ENCODE measurements around the gene PHLDB2. TPM values are rescaled to one million over a fixed set of nuclear protein-coding genes. Genes with fewer than 3 reads are reported as not detected.

PHLDB2 gene
- total and polyA plus RNA-seq, 2 of the 8 experiments (the other 6 are each of a cell fraction or from before 2014, with no cell fraction given), result 5.8 to 22.6 TPM

DNA sequence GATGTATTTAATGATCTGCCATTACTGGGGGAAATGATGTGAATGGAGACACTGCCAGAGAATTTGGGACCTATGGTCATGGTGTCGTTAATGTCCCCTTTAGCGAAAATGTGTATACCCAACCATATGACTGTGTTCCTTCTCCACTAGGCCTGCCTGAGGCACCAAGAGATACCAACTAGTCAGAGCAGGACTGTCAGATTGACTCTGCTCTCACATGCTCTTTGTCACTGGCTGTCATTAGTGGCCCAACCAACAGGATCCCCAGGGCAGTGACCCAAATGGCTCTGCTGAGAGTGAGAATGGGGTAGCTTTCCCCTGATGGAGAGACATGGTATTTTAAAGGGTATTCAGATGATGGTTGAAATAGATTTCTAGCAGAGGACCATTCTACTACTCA is 142.5 kb downstream of the PHLDB2 start (continued):
- TF ChIP-seq KDM4A (IDR thresholded peaks at IDR 0.05; ENCODE audit: low read depth, low read length, severe bottlenecking), result no peak

All from H1 (cell line).